Activated naive CD4-positive, alpha-beta T cell treated with anti-CD3 and anti-CD28 coated beads, Interleukin-2, amount 50 U/mL, for 16 hours (primary cell): ENCODE results near the gene TMTC4.
"Not testable (repeated sequence)": the region's sequence is repeated elsewhere in the genome, so short reads cannot be mapped to it uniquely, and the experiment has no call there.

ENCODE experiments used
- DNase-seq: peaks from one replicate; pipeline ENCODE4 v3.0.0-alpha.2; 2020

Gene TMTC4

DNA sequence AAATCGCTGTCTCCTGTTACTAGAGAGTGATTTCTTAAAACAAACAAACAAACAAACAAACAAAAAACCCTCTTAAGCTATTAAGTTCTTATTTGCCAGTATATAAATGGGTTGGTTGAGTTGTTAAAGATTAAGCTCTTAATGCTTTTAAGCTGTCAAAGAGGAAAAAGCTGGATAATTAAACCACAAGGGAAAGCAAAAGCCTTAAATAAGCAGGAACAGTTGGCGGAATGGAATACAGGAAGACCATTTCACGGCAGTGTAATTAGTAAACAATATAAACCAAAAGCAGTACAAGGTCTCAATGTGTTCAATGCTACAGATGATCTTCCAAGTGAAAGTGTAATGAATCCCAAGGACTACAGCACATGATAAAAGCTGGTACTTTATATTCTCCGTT is 53.8 kb downstream of the TMTC4 start:
- no peak for DNase-seq

DNA sequence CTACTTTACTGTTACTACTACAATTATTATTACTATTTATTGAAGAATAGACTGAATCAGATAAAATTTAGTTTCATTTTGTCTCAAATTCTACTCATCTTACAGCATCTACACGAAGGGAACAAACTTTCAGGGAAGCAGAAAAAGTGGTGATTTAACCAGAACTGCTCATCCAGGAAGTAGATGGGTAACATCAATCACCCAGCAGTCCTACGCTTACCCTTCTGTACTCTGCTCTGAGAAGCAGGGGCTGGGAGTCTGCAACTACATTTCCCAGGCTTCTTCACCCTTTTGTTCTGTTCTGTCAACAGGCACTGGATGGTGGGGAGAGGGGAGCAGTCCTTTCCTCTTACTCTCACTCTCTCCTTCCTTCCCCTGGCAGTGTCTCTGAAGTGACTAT is 54.7 kb downstream of the TMTC4 start:
- no peak for DNase-seq

DNA sequence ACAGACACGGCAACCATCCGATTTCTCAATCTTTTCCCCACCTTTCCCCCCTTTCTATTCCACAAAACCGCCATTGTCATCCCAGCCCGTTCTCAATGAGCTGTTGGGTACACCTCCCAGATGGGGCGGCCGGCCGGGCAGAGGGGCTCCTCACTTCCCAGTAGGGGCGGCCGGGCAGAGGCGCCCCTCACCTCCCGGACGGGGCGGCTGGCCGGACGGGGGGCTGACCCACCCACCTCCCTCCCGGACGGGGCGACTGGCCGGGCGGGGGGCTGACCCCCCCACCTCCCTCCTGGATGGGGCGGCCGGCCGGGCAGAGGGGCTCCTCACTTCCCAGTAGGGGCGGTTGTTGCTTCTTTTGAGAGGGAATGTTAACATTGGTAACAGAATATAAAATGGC is 55.7 kb downstream of the TMTC4 start:
- not testable (repeated sequence) for DNase-seq

DNA sequence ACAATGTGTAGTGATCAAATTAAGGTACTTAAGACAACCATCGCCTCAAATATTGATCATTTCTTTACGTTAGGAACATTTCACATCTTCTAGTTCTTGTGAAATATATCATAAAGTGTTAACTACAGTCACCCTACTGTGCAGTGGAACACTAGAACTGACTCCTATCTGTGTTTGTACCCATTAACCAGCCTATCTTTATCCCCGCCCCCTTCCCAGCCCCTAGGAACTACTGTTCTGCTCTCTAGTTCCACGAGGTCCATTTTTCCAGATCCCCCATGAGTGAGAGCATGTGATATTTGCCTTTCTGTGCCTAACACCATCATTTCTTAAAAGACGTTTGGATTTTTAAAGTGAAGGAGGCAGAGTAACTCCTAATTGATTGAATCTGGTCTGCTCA is 61.6 kb downstream of the TMTC4 start:
- no peak for DNase-seq

DNA sequence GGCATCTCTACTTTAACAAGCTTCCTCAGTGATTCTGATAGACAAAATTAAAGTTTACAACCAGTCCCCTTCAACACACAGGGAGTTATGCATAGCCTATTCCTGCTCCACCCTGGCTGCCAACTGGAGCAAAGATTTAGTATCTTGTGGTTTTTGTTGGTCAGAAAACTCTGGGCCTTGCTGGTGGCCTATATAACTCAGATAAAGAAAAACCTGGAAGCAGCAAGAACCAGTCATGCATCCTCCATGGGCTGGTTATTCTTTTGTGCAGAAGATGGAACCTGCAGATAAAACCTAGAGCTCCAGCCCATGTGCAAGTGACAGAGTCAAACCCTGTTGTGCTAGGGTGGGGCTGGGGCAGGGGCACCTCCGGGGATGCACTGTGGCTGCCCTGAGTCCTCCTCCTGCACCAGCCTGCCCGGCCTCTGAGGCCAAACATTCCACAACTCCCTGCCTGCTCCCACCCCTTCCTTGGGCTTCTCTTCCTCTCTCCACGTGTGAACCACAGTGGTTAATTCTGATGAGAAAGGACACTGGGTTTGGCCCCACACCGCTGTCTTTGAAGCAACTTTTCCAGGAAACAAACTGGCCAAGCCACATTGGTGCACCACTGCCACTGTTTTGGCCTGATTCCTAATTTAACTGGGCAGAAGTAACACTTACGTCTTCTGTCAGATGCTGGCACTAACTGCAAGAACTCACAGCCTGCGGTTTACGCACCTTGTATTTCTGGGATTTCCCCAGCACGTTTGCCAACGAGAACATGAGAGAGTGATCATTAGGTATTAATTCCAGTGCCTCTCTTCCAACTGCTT is 62.7 kb downstream of the TMTC4 start:
- DNase-seq, result no peak

DNA sequence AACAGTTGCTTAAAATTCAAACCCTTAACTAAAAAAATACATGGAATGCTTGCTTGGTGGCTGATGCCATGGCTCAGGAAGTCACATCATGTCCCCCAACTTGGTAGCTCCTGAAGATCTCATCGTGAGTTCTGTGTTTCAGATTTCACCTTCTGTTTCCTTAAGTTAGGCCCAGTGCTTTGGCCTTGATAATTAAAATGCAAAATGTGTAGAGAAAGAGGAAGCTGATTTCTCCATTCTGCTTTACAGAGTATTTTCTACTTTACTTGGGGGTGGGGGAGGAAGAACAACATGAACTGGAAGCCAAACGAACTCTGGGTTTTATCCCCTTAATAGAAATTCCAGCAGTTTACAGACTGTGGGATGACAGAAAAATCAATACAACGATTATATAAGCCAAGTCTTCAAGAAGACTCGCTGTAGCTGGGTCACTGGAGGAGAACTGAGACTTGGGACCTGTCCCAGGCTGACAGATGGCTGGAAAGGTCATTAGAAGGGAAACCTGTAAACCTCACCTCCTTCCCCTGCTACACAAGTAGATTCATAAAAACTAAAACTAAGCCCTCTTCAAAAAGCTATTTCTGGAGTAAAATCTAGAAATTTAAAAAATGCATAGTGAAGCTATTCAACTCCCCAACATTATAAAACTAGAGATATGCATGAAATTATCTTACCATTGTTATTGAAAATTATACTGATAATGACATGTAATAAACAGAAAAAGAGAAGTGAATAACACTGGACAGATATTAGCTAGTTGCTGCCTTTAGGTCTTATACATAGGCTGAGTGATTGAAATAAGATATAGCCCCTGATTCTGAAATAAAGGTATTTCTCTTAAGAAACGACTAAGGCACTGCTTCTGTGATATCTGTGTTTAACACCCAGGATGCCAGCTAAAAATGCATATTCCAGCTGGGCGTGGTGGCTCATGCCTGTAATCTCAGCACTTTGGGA is 63.9 kb downstream of the TMTC4 start:
- no peak for DNase-seq

DNA sequence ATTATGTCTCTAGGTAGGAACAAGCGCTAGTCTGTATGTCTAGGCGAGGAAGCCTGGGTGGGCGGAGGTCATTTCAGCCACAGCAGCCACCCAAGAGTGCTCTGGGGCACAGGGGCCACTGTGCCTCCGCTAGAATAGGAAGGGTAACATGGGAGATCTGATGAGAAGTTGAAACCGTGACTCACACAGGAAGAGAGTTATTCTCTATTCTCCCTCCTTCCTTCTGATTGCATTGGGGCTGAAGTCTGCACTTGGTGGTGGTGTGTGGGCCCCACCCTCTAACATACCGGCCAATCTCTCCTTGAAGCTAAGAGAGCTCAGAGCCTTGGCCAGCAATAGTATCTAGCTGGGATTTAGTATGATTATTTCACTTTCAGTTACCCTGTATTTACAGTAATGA is 65.7 kb downstream of the TMTC4 start:
- DNase-seq, result no peak

DNA sequence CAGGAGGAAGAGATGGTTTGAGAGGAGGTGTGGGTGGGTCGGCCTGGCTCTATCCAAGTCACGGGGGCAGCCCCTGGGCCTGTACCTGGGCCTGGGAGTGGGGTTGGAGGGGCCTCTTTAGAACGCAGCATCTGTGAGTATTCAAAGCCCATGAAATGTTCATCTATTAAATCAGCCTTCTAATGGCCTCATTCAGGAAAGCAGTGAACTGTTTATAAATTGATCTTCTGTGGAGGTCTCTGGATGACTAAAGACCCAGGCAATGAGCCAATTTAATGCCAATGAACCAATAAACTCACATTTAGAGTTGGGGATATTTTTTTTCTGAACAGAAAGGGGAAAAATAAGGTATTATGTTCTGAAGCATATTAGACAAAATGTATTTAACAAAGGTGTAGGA is 66.1 kb downstream of the TMTC4 start:
- no peak for DNase-seq

DNA sequence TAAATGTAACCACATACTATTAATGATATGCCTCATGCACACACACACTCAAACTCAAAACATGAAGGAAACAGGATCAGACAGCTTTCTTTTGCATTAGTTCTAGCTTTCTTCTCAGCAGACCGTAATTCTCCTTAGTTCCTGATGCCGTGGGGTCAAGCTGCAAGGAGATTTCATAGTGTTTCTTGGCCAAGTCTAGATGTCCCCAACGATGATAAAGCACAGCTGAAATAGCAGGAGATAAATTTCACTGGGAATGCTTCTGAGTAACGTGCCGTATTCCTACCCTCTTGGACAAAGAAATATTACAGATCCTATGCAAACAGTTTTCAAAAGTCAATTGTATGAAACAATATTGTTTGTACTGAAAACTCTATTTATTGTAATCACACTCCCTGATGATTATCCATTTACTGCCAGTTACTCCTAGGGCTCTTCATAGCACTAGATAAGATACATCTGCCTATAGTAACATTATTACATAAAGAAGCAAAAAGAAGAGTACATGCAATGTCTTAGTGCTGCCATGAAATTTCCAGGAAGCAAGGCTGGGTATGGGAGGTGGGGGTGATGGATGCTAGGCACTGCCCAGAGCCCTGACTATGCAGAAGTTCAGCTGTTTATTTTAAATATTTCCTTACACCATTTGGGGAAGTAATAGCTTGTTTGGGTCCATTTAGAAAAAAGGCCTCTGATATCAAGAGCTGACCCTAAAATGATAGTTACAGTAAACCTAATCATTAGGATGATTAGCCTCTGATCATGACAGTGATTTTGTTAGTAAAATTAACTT is 69.5 kb downstream of the TMTC4 start:
- no peak for DNase-seq

DNA sequence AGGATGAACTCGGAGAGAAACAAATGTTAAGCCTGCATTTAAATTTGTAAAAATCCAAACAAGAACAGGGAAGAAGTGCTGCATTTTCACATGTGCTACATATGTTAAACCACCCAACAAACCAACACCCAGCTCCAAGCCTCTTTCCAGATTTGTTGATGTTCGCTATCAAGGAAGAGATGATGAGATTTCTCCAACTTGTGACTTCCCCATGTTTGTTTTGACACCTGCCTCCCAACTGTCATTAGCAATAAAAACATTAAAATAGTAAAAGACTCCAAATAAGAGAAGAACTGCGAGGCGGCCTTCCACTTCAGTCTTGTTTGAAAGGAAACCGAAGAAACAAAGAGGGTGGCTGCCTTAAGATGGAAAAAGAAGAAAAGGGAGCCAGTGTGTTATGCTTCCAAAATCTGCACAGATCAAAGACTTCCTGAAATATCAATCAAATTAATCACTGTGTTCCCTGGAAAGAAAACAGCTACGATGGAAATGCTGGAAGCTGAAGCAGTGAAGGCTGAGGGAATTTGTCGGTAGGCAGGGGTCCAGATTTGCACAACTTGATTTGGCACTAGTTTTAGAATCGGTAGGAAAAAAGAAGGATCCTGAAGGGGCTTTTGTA is 72.0 kb downstream of the TMTC4 start:
- no peak for DNase-seq

DNA sequence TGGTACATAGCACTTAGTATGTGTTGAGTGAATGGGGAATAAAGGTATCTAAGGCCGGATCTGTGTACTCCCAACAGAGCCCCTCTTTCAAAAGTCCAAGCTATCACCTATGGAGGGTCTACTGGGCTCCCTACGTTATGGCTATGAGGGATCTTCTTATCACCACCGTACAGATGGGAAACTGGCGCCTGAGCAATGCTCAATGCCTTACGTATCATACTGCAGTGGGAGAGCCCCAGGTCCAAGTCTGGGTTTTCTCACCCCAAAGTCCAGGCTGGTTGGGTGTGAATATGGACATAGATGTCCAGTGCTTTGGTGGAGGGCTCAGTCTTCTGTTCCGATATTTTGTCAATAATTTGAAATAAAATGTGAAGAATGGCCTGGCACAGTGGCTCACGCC is 72.9 kb downstream of the TMTC4 start:
- DNase-seq, result no peak

DNA sequence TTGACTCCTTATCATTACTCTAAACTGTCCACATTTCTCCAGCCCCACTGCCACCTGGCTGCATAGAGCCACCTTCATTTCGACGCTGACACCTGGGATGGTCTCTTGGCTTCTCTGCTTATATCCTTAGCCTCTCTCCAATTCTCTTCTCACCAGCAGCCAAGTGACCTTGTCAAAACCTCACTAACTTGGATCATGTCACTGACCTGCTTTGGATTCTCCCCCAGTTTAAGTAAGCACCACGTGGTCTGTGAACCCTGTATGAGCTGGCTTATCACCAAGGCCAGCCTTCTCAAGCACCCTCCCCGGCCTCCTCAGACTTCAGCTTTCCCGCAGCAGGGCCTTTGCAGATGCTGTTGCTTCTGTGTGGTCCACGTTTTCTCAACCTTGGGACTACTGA is 73.7 kb downstream of the TMTC4 start:
- no peak for DNase-seq

DNA sequence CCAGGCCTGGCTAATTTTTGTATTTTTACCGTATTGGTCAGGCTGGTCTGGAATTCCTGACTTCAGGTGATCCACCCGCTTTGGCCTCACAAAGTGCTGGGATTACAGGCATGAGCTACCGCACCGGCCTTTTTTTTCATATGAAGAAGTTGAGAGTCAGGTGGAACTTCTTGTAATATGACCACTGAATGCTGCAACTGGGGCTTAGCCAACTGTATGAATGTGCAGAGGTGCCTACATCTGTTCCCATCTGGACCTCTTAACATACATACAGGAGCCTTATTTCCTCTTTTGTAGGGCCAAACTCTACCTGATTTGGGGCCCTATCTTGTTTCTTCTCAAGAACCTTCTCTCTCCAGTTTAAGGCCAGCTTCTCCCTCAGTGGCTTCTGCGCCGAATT is 74.1 kb downstream of the TMTC4 start:
- DNase-seq, result no peak

DNA sequence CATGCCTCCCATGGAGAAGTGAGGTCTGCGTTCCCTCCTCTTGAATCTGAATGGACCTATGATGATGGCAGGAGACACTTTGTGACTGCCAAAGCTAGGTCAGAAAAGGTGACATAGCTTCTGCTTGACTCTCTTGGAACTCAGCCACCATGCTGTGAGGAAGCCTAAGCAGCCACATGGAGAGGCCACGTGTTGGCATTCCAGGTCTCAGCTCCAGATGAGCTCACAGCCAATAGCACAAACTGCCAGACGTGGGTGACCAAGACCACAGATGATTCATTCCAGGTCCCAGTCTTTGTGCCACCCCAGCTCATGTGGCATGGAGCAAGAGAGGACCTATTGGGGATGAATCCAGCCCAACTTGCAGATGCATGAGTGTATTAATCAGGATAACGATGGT is 77.3 kb downstream of the TMTC4 start:
- no peak for DNase-seq

DNA sequence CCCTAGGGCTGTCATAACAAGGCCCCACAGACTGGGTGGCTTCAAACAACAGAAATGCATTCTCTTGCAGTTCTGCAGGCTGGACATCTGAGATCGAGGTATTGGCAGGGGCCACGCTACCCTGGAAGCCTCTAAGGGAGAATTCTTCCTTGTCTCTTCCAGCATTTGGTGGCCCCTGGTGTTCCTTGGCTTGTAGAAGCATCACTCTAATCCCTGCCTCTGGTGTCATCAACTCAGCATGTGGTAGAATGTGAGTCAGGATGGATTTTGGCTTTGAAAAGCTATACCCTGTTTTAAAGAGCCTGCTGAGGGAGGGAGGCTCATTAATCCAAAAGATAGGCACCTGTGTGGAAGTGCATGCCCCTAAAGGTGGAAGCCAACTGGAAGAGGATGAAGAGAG is 78.1 kb downstream of the TMTC4 start:
- no peak for DNase-seq

DNA sequence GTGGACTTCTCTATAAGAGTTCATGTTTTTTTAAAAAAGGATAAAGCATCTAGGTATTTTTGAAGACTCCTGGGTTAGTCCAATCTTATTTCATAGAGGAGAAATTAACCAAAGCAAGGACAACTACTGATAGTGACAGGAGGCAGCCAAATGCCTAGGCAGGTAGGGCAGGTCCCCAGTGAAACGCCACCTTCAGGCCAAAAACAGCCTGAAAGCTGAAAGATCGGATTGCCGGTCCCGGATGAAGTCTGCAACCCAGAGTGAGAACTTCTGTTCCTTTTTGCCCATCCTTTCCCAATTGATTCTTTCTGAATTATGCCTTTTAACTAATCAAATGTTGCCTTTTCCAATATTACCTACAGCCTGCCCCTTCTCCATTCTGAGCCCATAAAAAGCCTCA is 79.9 kb downstream of the TMTC4 start:
- no peak for DNase-seq

DNA sequence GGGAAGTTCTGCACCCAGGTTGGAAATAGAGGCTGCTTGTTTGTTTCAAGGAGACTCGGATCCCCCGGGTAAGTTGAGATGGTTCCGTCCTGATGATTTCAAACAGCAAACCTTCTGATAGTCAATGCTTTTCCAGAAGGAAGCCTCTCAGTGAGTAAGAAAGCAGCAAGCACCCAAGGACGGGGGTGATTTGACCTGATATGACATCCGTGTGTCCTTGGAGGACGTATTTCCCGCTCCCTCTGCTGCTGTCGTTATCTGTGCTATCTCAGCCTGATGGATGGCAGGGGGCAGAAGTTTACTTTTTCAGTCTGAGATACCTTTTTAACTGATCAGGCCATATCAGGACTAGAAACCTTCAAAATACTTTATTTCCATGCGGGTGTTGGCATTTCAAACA is 80.3 kb downstream of the TMTC4 start:
- DNase-seq, result no peak

DNA sequence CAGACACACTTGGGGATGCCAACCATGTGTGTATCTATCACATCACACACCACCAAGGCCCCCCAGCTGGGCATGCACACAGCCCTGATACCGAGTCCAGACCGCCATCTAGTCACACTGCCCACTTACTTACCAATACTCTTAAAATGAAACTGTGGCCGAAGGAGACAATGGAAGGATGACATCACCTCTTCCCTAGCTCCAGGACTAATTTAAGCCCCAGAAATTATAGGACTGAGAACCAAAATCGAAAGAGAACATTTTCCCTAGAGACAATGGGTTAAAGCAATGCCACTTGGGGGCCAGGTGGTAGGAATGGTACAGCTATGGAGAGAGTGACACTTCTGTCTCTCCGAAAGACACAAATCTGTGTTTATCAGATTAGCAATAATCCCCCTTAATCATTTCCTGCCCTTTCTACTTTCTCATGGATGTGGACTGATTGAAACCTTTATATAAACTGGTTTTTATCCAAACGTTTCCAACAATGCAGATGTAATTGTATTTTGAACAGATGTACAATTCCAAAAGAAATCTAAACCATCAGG is 85.3 kb downstream of the TMTC4 start:
- DNase-seq, result no peak

DNA sequence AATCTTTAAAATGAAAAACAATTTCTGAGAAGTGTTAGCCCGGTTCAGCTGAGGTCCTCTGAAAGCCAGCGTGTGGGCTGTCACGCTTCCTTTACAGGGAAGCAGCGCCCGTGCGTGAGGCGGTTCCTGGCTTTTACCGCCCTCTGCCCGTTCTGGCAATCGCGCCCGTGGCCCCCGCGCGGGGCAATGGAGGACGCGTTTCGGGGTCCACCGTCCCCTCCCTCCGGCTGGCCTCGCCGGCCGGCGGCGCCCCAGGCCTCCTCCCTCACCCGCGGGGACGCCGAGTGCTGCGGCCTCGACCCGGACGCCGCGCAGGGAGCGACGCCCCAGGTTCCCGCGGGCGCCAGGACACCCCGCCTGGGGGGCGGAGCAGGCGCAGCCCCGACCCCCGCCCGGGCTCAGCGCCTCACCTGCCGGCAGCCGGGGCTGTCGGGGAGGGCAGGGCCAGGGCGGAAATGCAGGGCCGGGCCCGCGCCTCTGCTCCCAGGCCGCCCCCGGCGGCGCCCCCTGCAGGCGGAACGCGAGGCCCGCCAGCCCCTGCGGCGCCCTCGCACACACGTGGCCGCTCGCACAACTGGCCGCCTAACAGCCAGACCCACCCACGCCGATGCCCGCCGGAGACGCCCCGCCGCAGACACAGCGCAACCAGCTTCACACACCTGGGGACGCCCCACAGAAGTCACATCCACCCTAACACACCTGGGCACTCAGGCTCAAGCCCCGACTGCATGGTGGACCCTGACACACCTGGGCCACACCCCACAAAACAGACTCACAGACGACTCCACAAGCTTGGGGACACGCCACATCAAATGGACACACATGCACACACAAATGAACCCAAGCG is 86.0 kb downstream of the TMTC4 start, which contains the start of gene GGACT:
Gene GGACT (minus strand): TSS at position 459 of the 847 bp plus-strand sequence. CDS start 56,198 bp downstream, outside the sequence.
- peak; percentile 87 for DNase-seq

DNA sequence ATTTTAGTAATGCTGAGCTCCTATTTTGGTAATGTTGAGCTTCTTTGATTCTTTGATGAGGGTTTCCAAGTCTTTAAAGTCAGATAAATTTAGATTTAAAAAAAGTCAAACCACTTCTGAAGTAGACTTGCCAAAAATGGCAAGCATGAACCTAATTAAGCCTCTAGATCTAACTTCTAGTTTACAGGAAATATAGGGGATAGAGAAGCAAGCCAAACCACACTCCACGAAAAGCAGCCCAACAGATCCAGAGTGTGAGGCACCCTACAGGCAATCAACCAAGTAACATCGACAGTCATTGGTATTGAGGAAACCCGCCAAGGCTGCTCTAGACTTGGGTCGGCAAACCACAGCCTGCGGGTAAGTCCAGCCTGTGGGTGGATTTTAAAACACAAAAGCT is 89.7 kb downstream of the TMTC4 start:
- no peak for DNase-seq

DNA sequence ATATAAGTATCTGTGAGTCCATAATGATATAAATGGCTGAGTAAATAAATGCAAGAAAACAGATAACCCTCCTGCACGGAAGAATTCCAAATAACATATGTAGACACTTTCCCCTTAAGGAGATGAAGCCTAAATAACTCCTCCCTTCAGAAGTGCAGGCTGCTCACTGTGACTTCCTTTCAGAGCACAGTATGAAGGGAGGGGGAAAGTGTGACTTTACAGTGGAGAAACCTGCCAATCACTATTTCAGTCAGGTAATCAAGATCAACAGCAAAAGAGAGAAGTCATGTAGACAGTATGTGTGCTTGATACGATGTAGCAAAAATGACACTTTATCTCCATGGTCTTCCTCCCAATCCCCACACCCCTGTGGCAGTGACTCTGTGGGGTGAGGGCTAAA is 93.1 kb downstream of the TMTC4 start:
- DNase-seq, result no peak
